22Rv1 (cell line): Measurements from ENCODE around the gene CLTA.
"Not testable (repeated sequence)": the region's sequence is repeated elsewhere in the genome, so short reads cannot be mapped to it uniquely, and the experiment has no call there.

ENCODE experiments used
- ZFX ChIP-seq: fragments of 450-650 bp; IDR thresholded peaks from 2 replicates; pipeline ENCODE4 v1.6.1; 2017; ENCODE audit warnings: antibody characterized with exemption, borderline replicate concordance
- TF ChIP-seq, protein P1 (sequence below): fragments of 450-650 bp; IDR thresholded peaks from 2 replicates; pipeline ENCODE4 v1.5.1; 2017; ENCODE audit warnings: mild to moderate bottlenecking

GRCh38 chr9:36180243-36180642 is 10.5 kb upstream of the CLTA start:
- TF ChIP-seq, protein P1, sequence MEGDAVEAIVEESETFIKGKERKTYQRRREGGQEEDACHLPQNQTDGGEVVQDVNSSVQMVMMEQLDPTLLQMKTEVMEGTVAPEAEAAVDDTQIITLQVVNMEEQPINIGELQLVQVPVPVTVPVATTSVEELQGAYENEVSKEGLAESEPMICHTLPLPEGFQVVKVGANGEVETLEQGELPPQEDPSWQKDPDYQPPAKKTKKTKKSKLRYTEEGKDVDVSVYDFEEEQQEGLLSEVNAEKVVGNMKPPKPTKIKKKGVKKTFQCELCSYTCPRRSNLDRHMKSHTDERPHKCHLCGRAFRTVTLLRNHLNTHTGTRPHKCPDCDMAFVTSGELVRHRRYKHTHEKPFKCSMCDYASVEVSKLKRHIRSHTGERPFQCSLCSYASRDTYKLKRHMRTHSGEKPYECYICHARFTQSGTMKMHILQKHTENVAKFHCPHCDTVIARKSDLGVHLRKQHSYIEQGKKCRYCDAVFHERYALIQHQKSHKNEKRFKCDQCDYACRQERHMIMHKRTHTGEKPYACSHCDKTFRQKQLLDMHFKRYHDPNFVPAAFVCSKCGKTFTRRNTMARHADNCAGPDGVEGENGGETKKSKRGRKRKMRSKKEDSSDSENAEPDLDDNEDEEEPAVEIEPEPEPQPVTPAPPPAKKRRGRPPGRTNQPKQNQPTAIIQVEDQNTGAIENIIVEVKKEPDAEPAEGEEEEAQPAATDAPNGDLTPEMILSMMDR: not testable (repeated sequence)
- TF ChIP-seq ZFX: not testable (repeated sequence)
